Endodermal cell (in vitro differentiated cells): ENCODE results near the gene CYP26C1. TPM values are rescaled to one million over a fixed set of nuclear protein-coding genes. Genes with fewer than 3 reads are reported as not detected.
A peak's percentile ranks its signal among the peaks of the same experiment; 100 is the strongest.

ENCODE experiments used
- DNase-seq: peaks from one replicate; pipeline ENCODE4 v3.0.0-alpha.2; 2017
- H3K27ac ChIP-seq: 2 replicates; pipeline ENCODE4 v1.5.1; 2013; ENCODE audit warnings: mild to moderate bottlenecking, low read depth, low read length, moderate library complexity
- H3K27me3 ChIP-seq: 2 replicates; pipeline ENCODE4 v1.6.1; 2013; ENCODE audit warnings: mild to moderate bottlenecking, low read length, moderate library complexity; ENCODE audit not compliant: insufficient read depth, control insufficient read depth, poor library complexity, severe bottlenecking
- H3K36me3 ChIP-seq: 2 replicates; pipeline ENCODE4 v1.7.0; 2013; ENCODE audit warnings: mild to moderate bottlenecking, low read length, moderate library complexity; ENCODE audit not compliant: control insufficient read depth, insufficient read depth
- H3K4me1 ChIP-seq: one replicate; pipeline ENCODE4 v1.7.0; 2013; ENCODE audit warnings: low read length; ENCODE audit not compliant: control insufficient read depth, insufficient read depth
- H3K4me3 ChIP-seq: 2 replicates; pipeline ENCODE4 v1.5.1; 2013; ENCODE audit warnings: mild to moderate bottlenecking, low read length, moderate library complexity
- H3K9ac ChIP-seq: 2 replicates; pipeline ENCODE4 v1.6.1; 2013; ENCODE audit warnings: mild to moderate bottlenecking, low read length, moderate library complexity; ENCODE audit not compliant: poor library complexity, severe bottlenecking; ENCODE audit errors: extremely low read depth
- H3K9me3 ChIP-seq: 2 replicates; pipeline ENCODE4 v1.6.1; 2013; ENCODE audit warnings: mild to moderate bottlenecking, low read length, moderate library complexity; ENCODE audit not compliant: control insufficient read depth
- H3K27ac Mint-ChIP-seq: 2 replicates; pipeline ENCODE4 v1.8.0; 2020; ENCODE audit warnings: mixed read lengths
- H3K27me3 Mint-ChIP-seq: 2 replicates; pipeline ENCODE4 v1.8.0; 2021; ENCODE audit warnings: mild to moderate bottlenecking, mixed read lengths; ENCODE audit not compliant: insufficient read depth
- H3K36me3 Mint-ChIP-seq: 2 replicates; pipeline ENCODE4 v1.8.0; 2020; ENCODE audit warnings: low read depth, mixed read lengths
- H3K4me1 Mint-ChIP-seq: 2 replicates; pipeline ENCODE4 v1.8.0; 2020; ENCODE audit warnings: mixed read lengths
- H3K4me3 Mint-ChIP-seq: 2 replicates; pipeline ENCODE4 v1.8.0; 2020; ENCODE audit warnings: mild to moderate bottlenecking, moderate library complexity, mixed read lengths
- H3K9me3 Mint-ChIP-seq: 2 replicates; pipeline ENCODE4 v1.8.0; 2020; ENCODE audit warnings: mild to moderate bottlenecking, mixed read lengths
- WGBS, 2 experiments: methylation state at CpG; one replicate each; pipeline versions ENCODE4 v1.1.5 to v1.1.7; 2013; ENCODE audit warnings: missing lambda C conversion rate in 2 of 2, mixed read lengths in 1 of 2; ENCODE audit not compliant: insufficient coverage in 1 of 2, insufficient read length in 1 of 2; 5-methylcytosine and 5-hydroxymethylcytosine counted together
- total RNA-seq, 2 donors: library from RNA; stranded (reverse); fragmentation: NEBNext Ultra II Directional in 1 of 2; extraction: Animal tissue kit (Norgen Biotek cat#: 25700) in 1 of 2; gene quantifications; 2 replicates in 1 of 2; 3 replicates in 1 of 2; pipeline ENCODE4 v1.2.1, GENCODE V29; 2021
- TF ChIP-seq, protein P1 (sequence below): fragments of 200-600 bp; sonication (generic); conservative IDR thresholded peaks from 2 replicates; pipeline ENCODE4 v1.5.0; 2021; ENCODE audit warnings: antibody characterized with exemption, mild to moderate bottlenecking

CYP26C1 gene
- total RNA-seq, 2 donors from 2014 or later, result 0.35 to 0.44 TPM

DNA sequence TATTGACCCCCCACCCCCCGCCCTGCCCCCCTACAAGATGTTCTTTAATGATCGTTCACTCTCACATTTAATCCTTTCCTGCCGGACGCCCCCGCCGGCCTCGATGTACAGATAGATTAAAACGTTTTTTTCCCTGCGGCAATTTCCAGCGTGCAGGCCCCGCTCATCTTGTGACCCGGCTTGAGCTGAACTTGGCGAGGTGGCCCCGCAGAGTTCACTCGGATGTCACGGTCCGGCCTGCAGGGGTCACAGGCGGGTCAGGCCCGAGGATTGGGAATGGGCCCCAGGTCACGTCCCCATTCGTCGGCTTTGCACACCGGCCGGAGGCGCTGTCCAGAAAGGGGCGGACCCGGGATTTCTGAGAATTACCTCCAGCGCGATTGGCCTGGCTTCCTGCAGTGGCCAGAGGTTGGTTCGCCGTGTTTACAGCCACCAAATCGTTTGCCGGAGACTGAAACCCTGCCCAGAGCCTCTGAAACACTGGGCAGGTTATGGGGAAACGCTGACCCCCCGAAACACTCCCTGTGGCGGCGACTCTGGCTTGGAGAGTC is 11.2 kb downstream of the CYP26C1 start:
- 1% methylated on average over 25 to 36 of the region's 37 CpGs for WGBS, 2 experiments
- Mint-ChIP-seq H3K27me3 (peaks cover 83% of the 10 kb centered on the region), H3K4me3 (peak overlapping the region; percentile 99), H3K27ac (peak overlapping the region; percentile 90), H3K9me3 (peaks cover 2% of the 10 kb centered on the region), H3K36me3 (peaks cover 26% of the 10 kb centered on the region), H3K4me1 (peaks cover 27% of the 10 kb centered on the region)
- Histone ChIP-seq H3K4me1 (peaks cover 3% of the 10 kb centered on the region), H3K9me3 (no peaks in the 10 kb centered on the region), H3K9ac (peak overlapping the region; percentile 98), H3K4me3 (peak overlapping the region; percentile 93), H3K27ac (no peak overlapping the region), H3K27me3 (peaks cover 46% of the 10 kb centered on the region), H3K36me3 (peaks cover 27% of the 10 kb centered on the region)
- TF ChIP-seq, protein P1, sequence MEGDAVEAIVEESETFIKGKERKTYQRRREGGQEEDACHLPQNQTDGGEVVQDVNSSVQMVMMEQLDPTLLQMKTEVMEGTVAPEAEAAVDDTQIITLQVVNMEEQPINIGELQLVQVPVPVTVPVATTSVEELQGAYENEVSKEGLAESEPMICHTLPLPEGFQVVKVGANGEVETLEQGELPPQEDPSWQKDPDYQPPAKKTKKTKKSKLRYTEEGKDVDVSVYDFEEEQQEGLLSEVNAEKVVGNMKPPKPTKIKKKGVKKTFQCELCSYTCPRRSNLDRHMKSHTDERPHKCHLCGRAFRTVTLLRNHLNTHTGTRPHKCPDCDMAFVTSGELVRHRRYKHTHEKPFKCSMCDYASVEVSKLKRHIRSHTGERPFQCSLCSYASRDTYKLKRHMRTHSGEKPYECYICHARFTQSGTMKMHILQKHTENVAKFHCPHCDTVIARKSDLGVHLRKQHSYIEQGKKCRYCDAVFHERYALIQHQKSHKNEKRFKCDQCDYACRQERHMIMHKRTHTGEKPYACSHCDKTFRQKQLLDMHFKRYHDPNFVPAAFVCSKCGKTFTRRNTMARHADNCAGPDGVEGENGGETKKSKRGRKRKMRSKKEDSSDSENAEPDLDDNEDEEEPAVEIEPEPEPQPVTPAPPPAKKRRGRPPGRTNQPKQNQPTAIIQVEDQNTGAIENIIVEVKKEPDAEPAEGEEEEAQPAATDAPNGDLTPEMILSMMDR, result peak; percentile 27
- peak; percentile 95 for DNase-seq

DNA sequence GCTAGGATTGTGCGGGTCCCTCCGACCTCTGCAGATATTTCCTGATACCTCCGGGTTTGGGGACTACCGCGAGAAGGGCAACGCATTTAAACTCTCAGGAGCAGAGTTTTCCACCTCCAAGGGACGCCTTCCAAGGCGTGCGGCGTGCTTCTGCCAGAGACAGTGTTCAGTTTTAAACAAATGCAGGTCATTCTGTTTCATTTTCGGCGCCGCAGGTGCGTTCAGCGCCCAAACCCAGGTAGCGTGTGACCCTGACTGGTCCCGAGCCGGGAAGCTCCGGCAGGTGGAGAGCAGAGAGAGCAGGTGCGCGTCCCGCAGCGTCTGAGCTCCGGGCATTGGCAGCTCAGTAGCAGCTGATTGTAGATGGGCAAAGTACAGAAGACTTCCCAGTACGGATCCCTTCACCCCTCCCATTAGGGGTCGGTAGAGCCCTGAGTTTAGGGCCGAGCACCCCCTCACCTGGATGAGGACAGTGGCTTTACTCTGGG is 11.7 kb downstream of the CYP26C1 start:
- Mint-ChIP-seq H3K27ac (peak overlapping the region; percentile 90), H3K4me1 (peaks cover 30% of the 10 kb centered on the region), H3K27me3 (peaks cover 78% of the 10 kb centered on the region), H3K4me3 (peak overlapping the region; percentile 99), H3K36me3 (peaks cover 30% of the 10 kb centered on the region), H3K9me3 (peaks cover 2% of the 10 kb centered on the region)
- Histone ChIP-seq H3K4me3 (peak overlapping the region; percentile 93), H3K36me3 (peaks cover 31% of the 10 kb centered on the region), H3K4me1 (peaks cover 3% of the 10 kb centered on the region), H3K9me3 (no peaks in the 10 kb centered on the region), H3K27me3 (peaks cover 41% of the 10 kb centered on the region), H3K9ac (peak overlapping the region; percentile 98), H3K27ac (no peak overlapping the region)
- WGBS, 2 experiments, result 2% methylated on average over 19 to 27 of the region's 27 CpGs
- TF ChIP-seq, protein P1, result no peak
- DNase-seq, result peak; percentile 80

DNA sequence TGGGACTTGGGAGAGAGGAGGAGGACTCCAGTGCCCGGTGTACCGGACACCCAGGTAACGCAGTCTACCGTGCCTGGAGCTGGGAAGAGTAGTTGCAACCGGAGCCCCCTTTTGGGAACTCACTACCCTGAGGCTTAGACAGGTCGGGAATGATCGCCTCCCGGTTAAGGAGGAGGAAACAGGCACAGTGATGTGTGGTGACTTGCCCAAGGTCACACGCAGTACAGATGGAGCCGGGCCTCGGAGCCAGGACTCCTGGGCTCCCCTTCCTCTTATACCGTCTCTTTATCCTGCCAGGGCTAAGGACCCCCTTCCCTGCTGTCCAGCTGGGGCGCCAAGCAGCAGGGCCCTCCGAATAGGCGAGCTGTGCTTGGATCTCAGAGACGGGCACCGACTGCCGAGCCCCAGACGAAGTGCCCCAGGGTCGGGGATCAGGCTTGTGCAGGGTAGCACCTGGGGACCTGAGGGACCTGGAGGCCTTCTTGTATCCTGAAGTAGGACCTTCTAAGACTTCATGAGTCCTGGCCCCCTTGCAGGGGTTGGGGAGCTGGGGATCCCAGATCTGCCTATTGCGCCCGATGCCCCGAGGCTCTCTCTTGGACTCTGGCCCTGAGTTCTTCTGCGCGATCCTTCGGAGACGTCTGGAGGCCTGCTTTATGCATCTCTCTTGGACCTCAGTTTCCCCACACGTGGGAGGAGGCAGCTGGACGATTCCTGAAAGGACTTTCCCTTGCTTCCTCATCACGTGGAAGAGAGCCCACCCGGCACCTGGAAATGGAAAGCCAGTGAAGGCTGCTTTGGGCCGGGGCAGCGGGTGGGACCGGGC is 12.3 kb downstream of the CYP26C1 start:
- DNase-seq, result peak; percentile 76
- H3K9ac ChIP-seq, result peak overlapping the region; percentile 98
- H3K27ac Mint-ChIP-seq, result peak overlapping the region; percentile 90

More for the DNA sequence above, 12.3 kb downstream of the CYP26C1 start:
- Histone ChIP-seq H3K27me3 (peaks cover 34% of the 10 kb centered on the region), H3K9me3 (no peaks in the 10 kb centered on the region), H3K36me3 (peaks cover 37% of the 10 kb centered on the region), H3K27ac (no peak overlapping the region), H3K4me3 (peak overlapping the region; percentile 93), H3K4me1 (peaks cover 3% of the 10 kb centered on the region)
- peaks cover 36% of the 10 kb centered on the region for H3K36me3 Mint-ChIP-seq
- peaks cover 71% of the 10 kb centered on the region for H3K27me3 Mint-ChIP-seq
- peak overlapping the region; percentile 99 for H3K4me3 Mint-ChIP-seq
- peaks cover 2% of the 10 kb centered on the region for H3K9me3 Mint-ChIP-seq
- 2 to 3% methylated on average over 28 to 34 of the region's 34 CpGs for WGBS, 2 experiments
- TF ChIP-seq, protein P1, result no peak
- peaks cover 29% of the 10 kb centered on the region for H3K4me1 Mint-ChIP-seq
